ENCODE measurements around the gene LRRC47. TPM values are rescaled to one million over a fixed set of nuclear protein-coding genes. Genes with fewer than 3 reads are reported as not detected.

Gene LRRC47
- total RNA-seq = 54.9 and 57.0 TPM in 2 replicates
- long read RNA-seq, full-length matches to known transcripts = 6 of 13 reads
- long read RNA-seq, partial matches to known transcripts = 2 of 13 reads
- long read RNA-seq, other reads (novel, unspliced or antisense) = 5 of 13 reads

DNA sequence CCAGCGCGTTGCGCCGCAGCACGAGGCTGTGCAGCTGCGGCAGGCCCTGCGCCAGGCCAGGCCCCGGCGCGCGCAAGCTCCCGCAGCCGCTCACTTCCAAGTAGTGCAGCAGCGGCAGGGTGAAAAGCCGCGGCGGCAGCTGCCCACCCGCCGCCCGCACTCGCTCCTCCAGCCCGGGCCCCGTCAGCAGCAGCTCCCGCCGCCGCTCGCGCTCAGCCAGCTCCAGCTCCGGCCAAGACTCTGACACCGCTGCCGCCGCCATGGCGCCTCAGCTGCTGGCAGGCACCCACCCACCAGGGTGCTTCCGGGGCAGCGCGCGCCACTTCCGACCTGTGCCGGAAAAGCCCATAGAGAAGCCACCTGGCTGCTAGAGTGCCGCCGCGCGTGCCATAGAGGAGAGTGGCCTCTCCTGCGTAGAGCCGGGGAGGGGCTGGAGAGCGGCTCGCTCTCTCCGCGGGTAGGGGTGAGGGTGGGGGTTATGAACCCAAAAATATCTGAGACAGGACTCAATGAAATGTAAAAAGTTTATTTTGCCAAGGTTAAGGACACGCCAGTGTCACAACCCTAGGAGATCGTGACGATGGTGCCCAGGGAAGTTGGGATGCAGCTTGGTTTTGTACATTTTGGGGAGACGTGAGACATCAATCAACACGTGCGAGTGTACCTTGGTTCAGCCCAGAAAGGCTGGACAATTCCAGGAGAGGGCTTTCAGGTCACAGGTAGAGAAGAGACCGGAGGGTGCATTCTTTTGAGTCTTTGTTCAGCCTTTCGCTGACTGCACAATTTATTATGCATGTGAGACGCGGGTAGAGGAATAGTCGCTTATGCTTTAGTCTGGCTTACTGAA, at the start of gene LRRC47:
Gene LRRC47 (minus strand): TSS at position 284 of the 847 bp plus-strand sequence. CDS start 22 bp downstream, at position 262.
- TF ChIP-seq, protein P1, sequence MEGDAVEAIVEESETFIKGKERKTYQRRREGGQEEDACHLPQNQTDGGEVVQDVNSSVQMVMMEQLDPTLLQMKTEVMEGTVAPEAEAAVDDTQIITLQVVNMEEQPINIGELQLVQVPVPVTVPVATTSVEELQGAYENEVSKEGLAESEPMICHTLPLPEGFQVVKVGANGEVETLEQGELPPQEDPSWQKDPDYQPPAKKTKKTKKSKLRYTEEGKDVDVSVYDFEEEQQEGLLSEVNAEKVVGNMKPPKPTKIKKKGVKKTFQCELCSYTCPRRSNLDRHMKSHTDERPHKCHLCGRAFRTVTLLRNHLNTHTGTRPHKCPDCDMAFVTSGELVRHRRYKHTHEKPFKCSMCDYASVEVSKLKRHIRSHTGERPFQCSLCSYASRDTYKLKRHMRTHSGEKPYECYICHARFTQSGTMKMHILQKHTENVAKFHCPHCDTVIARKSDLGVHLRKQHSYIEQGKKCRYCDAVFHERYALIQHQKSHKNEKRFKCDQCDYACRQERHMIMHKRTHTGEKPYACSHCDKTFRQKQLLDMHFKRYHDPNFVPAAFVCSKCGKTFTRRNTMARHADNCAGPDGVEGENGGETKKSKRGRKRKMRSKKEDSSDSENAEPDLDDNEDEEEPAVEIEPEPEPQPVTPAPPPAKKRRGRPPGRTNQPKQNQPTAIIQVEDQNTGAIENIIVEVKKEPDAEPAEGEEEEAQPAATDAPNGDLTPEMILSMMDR (IDR thresholded peaks at IDR 0.05; ENCODE audit: unreplicated experiment) = no peak
- peaks cover 2% of the 10 kb centered on the region for H3K36me3 Mint-ChIP-seq (ENCODE audit: insufficient read depth)
- H3K4me1 Mint-ChIP-seq (ENCODE audit: low read depth) = peaks cover 17% of the 10 kb centered on the region
- peak; percentile 76 for DNase-seq (ENCODE audit: low spot score, unreplicated experiment)
- peak within 1 kb of the TSS; percentile 89 for H3K4me3 Mint-ChIP-seq (ENCODE audit: low read depth)
- H3K27me3 Mint-ChIP-seq = peaks cover 15% of the 10 kb centered on the region
- peaks cover 3% of the 10 kb centered on the region for H3K9me3 Mint-ChIP-seq (ENCODE audit: low read depth)
- H3K27ac Mint-ChIP-seq = peak within 1 kb of the TSS; percentile 97

DNA sequence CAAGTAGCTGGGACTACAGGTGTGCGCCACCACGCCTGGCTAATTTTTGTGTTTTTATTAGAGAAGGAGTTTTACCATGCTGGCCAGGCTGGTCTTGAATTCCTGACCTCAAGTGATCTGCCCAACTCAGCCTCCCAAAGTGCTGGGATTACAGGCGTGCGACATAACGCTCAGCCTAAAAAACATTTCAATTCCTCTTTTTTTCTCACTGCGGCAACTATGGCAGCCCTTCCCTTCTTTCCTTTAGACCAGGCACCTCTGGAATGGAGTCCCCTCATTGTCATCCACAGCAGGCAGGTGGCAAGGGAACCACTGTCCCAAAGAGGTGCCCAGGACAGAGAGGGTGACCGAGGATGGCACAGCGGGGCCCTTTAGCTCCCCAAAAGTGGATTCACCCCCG, 46.6 kb upstream of the LRRC47 start:
- Mint-ChIP-seq H3K9me3 (ENCODE audit: low read depth) (no peaks in the 10 kb centered on the region), H3K27me3 (no peaks in the 10 kb centered on the region), H3K4me3 (ENCODE audit: low read depth) (no peak overlapping the region), H3K36me3 (ENCODE audit: insufficient read depth) (peaks cover 31% of the 10 kb centered on the region), H3K4me1 (ENCODE audit: low read depth) (peaks cover 2% of the 10 kb centered on the region), H3K27ac (no peak overlapping the region)
- no peak for DNase-seq (ENCODE audit: low spot score, unreplicated experiment)
- TF ChIP-seq, protein P1 (IDR thresholded peaks at IDR 0.05; ENCODE audit: unreplicated experiment) = no peak

DNA sequence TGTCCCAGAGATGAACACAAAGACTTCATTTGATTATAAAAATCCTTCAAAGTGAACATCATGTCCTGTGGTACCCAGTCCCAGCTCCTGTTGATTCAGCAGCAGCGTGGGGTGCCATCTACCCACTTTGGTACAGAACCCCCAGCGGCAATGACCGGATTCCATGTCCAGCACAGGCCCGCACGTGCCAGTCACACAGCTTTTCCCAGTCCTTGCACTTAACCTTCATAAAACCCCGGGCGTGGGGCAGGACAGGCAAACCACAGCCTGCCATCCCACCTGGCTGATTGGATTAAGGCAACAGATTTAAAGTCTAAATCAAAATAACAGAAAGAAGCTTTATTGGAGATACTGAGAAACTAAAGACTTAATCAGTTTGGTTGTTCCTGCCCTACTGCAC, 45.2 kb upstream of the LRRC47 start:
- Mint-ChIP-seq H3K9me3 (ENCODE audit: low read depth) (no peaks in the 10 kb centered on the region), H3K27ac (no peak overlapping the region), H3K27me3 (no peaks in the 10 kb centered on the region), H3K36me3 (ENCODE audit: insufficient read depth) (peaks cover 37% of the 10 kb centered on the region), H3K4me1 (ENCODE audit: low read depth) (no peaks in the 10 kb centered on the region), H3K4me3 (ENCODE audit: low read depth) (no peak overlapping the region)
- no peak for DNase-seq (ENCODE audit: low spot score, unreplicated experiment)
- TF ChIP-seq, protein P1 (IDR thresholded peaks at IDR 0.05; ENCODE audit: unreplicated experiment) = no peak

DNA sequence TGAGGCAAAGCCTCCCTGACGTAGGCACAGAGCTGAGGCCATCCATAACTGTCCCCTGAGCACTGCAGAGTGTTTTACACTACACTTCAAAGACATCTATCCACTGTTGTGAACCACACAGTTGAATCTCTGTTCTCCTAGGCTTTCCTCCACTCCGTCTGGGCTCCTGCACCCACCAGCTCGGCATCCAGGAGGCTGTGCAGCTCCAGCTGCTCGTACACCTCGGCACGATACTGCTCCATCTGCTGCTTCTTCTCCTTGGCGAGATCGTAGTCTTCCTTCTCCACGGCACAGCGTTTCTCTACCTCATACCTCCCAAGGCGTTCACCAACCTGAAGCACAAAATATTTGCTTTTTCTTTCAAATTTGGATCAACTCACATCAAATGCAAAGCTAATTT, 42.5 kb upstream of the LRRC47 start:
- Mint-ChIP-seq H3K4me3 (ENCODE audit: low read depth) (no peak overlapping the region), H3K27ac (no peak overlapping the region), H3K4me1 (ENCODE audit: low read depth) (no peaks in the 10 kb centered on the region), H3K27me3 (no peaks in the 10 kb centered on the region), H3K9me3 (ENCODE audit: low read depth) (no peaks in the 10 kb centered on the region), H3K36me3 (ENCODE audit: insufficient read depth) (peaks cover 39% of the 10 kb centered on the region)
- TF ChIP-seq, protein P1 (IDR thresholded peaks at IDR 0.05; ENCODE audit: unreplicated experiment) = no peak
- DNase-seq (ENCODE audit: low spot score, unreplicated experiment) = no peak

DNA sequence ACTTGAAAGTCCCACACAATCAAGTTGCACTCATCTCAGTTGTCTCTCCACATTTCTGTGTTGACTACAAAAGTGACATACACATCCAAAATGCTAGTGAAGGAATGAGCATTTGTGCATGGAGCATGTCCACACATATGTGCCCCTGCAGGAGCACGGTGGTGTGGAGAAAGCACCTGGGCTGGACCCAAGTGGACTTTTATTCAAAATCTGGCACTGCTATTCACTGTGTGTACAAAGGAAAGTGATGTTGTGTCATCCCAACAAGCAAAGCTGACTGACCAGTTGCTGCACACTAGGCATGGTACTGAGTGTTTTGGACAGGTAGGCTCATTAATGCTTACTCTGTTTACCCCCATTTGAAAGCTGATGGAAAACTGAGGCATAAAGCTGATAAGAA, 41.4 kb upstream of the LRRC47 start:
- H3K36me3 Mint-ChIP-seq (ENCODE audit: insufficient read depth) = peaks cover 40% of the 10 kb centered on the region
- TF ChIP-seq, protein P1 (IDR thresholded peaks at IDR 0.05; ENCODE audit: unreplicated experiment) = no peak

More for the DNA sequence above, 41.4 kb upstream of the LRRC47 start:
- no peaks in the 10 kb centered on the region for H3K4me1 Mint-ChIP-seq (ENCODE audit: low read depth)
- no peak overlapping the region for H3K27ac Mint-ChIP-seq
- H3K27me3 Mint-ChIP-seq = no peaks in the 10 kb centered on the region
- no peaks in the 10 kb centered on the region for H3K9me3 Mint-ChIP-seq (ENCODE audit: low read depth)
- DNase-seq (ENCODE audit: low spot score, unreplicated experiment) = no peak
- no peak overlapping the region for H3K4me3 Mint-ChIP-seq (ENCODE audit: low read depth)
